ENCODE results near the gene CERS4.

DNA sequence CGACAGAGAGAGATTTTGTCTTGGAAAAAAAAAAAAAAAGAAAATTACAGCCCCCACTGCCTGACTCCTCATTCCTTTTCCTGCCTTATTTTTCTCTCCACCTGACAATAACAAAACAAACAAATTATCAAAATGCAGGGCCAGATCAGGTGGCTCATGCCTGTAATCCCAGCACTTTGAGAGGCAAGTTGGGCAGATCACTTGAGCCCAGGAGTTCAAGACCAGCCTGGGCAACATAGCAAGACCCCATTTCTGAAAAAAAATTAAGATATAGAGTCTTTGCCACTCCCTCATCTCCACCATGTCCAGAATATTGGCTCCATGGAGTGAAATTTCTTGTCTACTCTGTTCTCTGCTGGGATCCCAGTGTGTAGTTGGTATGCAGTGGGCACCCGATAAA is 7.2 kb downstream of the CERS4 start:
- TF ChIP-seq EZH2phosphoT487 (IDR thresholded peaks at IDR 0.05; ENCODE audit: borderline replicate concordance, low read length) (no peak), CTCF (conservative IDR thresholded peaks at IDR 0.05; ENCODE audit: low read depth, low read length) (no peak), EZH2 (IDR thresholded peaks at IDR 0.05; ENCODE audit: low read length, unreplicated experiment) (no peak)
